Kidney tubule cell (primary cell): ENCODE data around the gene LIM2.

Source experiments
- DNase-seq: peaks from one replicate; pipeline ENCODE4 v3.0.0-alpha.2; 2018; ENCODE audit warnings: low spot score

Gene LIM2

DNA sequence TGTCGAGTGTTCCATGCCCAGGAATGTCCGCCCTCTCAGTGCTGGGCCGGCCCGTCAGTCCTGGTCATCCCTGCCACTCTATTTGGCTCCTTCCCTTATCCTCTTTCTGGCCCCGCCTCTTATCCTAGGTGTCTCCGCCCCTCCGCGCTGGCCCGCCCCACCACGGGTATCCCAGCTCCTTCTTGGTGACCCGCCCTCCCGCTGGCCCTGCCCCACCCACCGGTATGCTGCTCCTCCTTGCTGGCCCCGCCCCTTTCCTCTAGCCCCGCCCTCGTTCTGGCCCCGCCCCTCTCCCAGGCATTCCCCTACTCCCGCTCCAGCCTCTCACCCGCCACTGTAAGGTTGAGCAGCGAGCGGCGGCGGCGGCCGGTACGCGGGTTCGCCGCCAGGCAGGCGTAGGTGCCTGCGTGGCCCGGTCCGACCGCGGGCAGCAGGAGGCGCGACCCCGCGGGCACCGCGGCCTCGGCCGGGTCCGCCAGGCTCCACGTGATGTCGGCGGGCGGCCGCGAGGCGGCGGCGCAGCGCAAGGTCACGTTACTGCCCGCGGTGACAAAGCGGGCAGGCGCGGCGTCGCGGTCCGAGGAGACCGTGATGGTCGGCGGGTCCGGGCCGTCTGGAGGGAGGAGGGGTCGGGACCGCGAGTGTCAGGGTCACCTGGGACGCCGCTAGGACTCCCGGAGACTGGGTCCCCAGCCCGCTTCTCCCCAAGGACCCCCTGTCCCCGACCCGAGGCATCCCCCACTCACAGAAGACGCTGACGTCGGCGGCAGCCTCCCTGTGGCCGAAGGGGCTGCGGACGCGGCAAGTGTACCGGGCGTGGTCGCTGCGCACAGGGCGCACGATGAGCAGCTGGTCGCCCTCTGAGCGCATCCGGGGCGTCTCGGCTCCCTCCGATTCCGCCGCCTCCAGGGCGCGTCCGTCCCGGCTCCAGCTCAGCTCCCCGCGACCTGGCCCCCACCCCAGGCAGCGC, 47.8 kb downstream of the LIM2 start:
- DNase-seq = peak; percentile 97

DNA sequence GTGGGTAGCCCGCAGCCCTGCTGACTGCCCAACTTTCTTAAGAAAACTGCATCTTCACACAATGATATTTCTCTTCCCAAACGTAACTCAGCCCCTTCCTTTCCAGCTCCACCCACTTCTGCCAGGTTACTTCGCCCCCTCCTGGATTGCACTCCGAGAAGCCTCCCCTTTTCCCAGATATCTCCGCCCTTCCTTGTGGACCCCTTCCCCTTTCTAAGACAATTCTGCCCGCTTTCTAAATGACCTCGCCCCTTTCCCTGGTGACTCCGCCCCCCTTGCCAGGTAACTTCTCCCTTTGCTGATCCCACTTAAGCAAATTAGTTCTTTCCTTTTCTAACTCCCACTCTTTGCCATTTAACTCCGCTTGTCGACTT, 48.5 kb downstream of the LIM2 start:
- DNase-seq = no peak

DNA sequence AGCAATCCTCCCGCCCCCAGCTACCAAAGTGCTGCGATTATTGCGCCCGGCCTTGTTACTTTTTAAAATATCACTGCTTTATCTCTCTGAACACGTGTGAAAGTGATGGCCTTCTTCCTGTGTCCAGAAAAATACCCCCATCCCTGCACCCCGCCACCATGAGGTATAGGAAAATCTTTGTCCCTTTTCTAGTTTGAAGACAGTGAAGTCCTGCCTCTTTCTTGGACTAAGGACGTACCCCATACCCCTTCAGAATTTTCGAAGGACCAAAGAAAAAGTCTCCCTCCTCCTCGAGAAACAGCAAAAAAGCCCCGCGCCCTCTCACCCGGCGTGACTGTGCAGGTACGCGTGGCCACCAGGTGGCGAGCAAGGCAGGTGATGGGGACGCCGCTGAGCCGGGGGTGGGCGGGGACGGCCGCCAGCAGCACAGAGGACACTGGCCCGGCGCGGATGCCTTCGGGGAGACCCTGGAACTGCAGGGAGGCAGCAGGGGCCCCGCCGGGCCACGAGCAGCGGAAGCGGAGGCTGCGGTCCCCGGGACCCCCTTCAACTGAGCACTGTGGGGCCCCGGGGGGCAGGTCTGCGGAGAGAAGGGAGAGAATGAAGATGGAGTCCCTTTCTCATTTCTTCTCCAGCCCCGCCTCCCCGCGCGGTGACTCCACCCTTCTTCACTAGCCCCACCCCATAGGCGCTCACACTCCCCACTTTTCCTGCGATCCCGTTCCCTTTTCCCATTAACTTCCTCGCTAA, 49.0 kb downstream of the LIM2 start:
- DNase-seq = peak; percentile 75

DNA sequence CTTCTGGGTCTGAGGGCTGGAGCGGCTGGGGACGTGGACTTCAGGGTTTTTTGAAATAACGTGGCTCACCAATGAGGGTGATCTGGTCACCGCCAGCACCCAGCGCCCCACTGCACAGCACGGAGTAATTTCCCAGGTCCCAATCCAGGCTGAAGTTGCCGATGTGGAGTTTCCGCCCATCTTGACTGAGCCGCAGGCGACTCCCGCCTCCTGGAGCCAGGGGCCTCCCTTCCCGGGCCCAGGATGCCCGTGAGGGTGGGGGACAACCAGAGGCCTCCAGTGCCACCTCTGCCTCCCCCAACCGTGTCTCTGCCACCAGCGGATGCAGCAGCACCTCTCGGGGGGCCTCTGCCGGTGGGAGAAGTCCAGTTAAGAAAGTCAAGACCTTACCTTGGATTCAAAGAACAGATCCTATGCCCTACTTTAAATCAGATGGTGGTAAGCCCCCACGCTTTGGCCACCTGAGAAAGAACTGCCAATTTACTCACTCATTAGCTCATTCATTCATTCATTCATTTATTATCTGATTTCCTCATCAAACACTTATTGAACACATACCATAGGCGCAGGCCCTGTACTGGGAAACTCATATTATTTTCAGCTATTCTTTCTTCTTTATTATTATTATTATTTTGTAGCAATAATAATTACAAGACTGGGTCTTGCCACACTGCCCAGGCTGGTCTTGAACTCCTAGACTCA, 49.8 kb downstream of the LIM2 start:
- DNase-seq = no peak

DNA sequence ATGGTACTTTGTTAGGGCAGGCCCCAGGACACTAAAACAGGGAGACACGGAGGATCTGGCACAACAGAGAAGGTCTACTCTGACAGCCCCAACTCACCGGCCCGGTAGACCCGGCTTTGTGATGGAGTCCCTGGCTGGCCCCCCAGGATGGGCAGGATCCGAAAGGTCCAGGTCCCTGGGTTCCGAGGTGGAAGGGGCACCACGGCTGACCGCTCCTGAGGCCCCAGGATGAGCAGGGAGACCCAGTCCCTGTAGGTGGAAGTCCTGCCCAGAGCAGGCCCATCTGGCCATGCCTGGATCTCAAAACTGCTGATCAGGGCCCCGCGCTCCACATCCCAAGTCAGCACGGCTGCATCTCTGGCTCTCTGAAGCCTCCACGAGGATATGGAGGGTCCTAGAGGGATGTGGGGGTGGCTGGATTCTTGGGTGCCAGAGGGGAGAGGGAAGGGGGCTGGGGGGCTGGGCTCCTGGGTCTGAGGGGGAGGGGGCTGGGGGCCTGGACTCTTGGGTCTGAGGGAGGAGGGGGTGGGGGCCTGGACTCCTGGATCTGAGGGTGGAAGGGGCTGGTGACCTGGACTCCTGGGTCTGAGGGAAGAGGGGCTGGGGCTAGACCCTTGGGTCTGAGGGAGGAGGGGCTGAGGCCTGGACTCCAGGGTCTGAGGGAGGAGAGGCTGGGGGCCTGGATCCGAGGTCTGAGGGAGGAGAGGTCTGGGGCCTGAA, 50.5 kb downstream of the LIM2 start:
- no peak for DNase-seq

DNA sequence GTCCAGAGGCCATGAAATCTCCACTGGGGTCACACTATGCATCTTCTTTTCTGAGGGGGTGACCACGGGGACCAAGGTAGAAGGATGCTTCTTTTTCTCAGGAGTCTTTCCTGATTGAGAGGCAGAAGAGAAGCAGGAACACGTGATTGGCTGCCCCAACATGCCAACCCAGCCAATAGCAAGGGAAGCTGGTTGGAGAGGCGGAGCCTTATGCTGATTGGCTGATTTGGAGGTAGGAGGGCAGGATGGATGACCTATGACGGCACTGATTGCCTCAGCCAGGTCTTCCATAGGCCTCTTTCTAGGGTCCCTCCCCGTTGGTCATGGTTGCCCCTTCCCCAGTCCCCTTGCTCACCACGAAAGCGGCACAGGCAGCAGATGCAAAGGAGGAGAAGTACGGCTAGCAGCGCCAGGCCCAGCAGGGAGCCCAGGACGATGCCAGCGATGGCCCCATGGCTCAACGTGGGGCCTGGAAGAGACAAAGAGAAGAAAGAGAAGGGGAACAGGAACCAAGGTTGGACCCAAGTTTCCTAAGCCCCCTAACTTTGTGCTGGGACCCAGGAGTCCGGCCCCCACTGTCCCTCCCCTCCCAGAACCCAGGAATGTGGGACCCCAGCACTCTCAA, 53.8 kb downstream of the LIM2 start:
- no peak for DNase-seq

DNA sequence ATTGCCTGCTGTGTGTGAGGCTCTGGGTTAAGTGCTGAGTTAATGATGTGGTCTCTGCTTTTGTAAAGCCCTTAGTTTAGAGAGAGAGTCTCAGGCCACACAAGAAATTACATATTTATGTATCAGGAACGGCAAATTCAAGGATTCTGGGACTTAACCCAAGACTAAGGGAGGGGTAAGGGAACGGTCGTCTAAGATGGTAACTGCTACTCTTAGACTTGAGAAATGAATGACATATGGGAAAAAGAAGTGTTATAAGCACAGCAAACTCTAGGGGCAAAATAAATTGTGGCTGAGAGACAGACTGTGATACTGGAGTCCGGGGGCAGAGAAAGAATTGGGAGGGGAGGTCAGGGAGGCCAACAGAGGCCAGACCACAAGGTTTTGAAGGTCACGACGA, 56.1 kb downstream of the LIM2 start:
- DNase-seq = no peak

DNA sequence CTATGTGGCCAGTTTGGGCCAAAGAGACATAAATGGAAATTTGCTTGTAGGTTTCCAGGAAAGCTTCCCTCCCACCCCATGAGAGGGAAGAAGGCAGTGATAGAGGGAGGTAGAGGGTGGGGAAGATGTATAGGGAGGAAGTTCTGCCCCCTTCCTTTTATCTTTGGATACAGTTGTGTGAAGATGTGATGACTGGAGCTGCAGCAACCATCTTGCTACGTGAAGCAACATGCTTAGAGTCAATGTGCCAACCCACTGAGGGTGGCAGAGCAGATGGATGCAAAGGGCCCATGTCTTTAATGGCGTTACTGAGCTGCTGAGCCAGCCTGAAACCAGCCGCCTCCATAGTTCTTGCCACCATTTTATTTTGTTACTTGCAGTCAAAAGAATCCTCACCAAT, 56.6 kb downstream of the LIM2 start:
- no peak for DNase-seq

DNA sequence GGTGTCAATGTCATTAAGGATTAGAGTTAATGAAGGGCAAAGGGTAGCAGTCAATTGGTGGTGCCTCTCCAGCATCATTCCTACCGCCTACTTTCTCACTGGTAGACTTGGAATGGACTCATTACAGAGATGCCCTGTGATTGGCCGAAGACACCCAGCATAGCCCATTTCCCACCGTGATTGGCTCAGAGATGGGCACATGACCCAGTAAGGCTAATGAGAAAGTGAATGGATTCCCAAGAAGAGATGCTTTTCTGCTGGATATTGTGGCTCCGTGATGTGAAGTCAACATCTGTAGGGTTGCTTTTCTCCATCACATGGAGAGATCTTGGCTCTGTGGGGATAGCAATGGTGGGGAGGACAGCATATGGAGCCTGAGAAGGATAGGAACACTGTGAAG, 57.4 kb downstream of the LIM2 start:
- no peak for DNase-seq
